Stomach (tissue), 4 donors: ENCODE data around the gene KAT14.

Experiments
- CTCF ChIP-seq, 7 experiments: fragments of 450-650 bp in 4 of 7; fragments of 200-600 bp in 3 of 7; sonication (generic) in 3 of 7; IDR thresholded peaks; one replicate each; pipeline ENCODE4 v1.5.1; 2016 to 2019; ENCODE audit warnings: antibody characterized with exemption in 7 of 7, control low read depth in 2 of 7, mild to moderate bottlenecking in 1 of 7
- POLR2A ChIP-seq, 4 donors: fragments of 450-650 bp; IDR thresholded peaks; one replicate each; pipeline ENCODE4 v1.6.1; 2016; ENCODE audit warnings: antibody characterized with exemption in 4 of 4, control low read depth in 2 of 4, mild to moderate bottlenecking in 1 of 4, moderate library complexity in 1 of 4
- POLR2AphosphoS5 ChIP-seq, 3 donors: sonication (generic); formaldehyde crosslinking; IDR thresholded peaks; one replicate each; pipeline ENCODE4 v1.6.1; 2016; ENCODE audit warnings: antibody characterized with exemption in 3 of 3

- TF ChIP-seq CTCF (IDR thresholded peaks at IDR 0.05) (no peak), POLR2A (IDR thresholded peaks at IDR 0.05) (no peak), POLR2AphosphoS5 (IDR thresholded peaks at IDR 0.05) (no peak)
Observed at GRCh38 chr20:18094191-18094590, 43.5 kb upstream of the KAT14 start.
